Measurements from ENCODE around the gene SRPK1.

Gene SRPK1

GRCh38 chr6:35876902-35877301 lies 44.0 kb downstream of the SRPK1 start:
- no peak for TF ChIP-seq PATZ1 (CRISPR knock-in tag; IDR thresholded peaks at IDR 0.05; ENCODE audit: borderline replicate concordance)
- no peak for TF ChIP-seq TSHZ2 (CRISPR knock-in tag; IDR thresholded peaks at IDR 0.05)
- no peak for TF ChIP-seq ARNTL (CRISPR knock-in tag; IDR thresholded peaks at IDR 0.05; ENCODE audit: borderline replicate concordance, low read depth)
- TF ChIP-seq ZFP30 (CRISPR knock-in tag; IDR thresholded peaks at IDR 0.05) = no peak
- no peak for TF ChIP-seq ZFP3 (CRISPR knock-in tag; IDR thresholded peaks at IDR 0.05)
- no peak for TF ChIP-seq OSR1 (CRISPR knock-in tag; IDR thresholded peaks at IDR 0.05)
- TF ChIP-seq PPARA (CRISPR knock-in tag; IDR thresholded peaks at IDR 0.05; ENCODE audit: borderline replicate concordance) = no peak
- TF ChIP-seq ZC3H10 (CRISPR knock-in tag; IDR thresholded peaks at IDR 0.05) = no peak
- TF ChIP-seq ZNF8 (CRISPR knock-in tag; IDR thresholded peaks at IDR 0.05) = no peak
- no peak for TF ChIP-seq ESRRG (CRISPR knock-in tag; IDR thresholded peaks at IDR 0.05)
- TF ChIP-seq CREB5 (CRISPR knock-in tag; IDR thresholded peaks at IDR 0.05; ENCODE audit: low read depth) = no peak
- TF ChIP-seq ZNF565 (CRISPR knock-in tag; conservative IDR thresholded peaks at IDR 0.05; ENCODE audit: low read depth) = no peak
- TF ChIP-seq BACH2 (CRISPR knock-in tag; IDR thresholded peaks at IDR 0.05; ENCODE audit: borderline replicate concordance) = no peak
- no peak for TF ChIP-seq ZNF70 (CRISPR knock-in tag; IDR thresholded peaks at IDR 0.05)
- TF ChIP-seq SNAI2 (CRISPR knock-in tag; IDR thresholded peaks at IDR 0.05) = no peak
- ATAC-seq = no peak

GRCh38 chr6:35874730-35875129 lies 46.2 kb downstream of the SRPK1 start:
- no peak for TF ChIP-seq CSDC2 (CRISPR knock-in tag; IDR thresholded peaks at IDR 0.05)
- no peak for TF ChIP-seq POU6F1 (CRISPR knock-in tag; IDR thresholded peaks at IDR 0.05; ENCODE audit: borderline replicate concordance, low read depth)
- TF ChIP-seq TOX (CRISPR knock-in tag; IDR thresholded peaks at IDR 0.05; ENCODE audit: borderline replicate concordance) = no peak
- TF ChIP-seq TSHZ2 (CRISPR knock-in tag; IDR thresholded peaks at IDR 0.05) = no peak
- no peak for TF ChIP-seq OSR1 (CRISPR knock-in tag; IDR thresholded peaks at IDR 0.05)
- TF ChIP-seq PPARA (CRISPR knock-in tag; IDR thresholded peaks at IDR 0.05; ENCODE audit: borderline replicate concordance) = no peak
- no peak for TF ChIP-seq CSRNP3 (CRISPR knock-in tag; IDR thresholded peaks at IDR 0.05)
- TF ChIP-seq PATZ1 (CRISPR knock-in tag; IDR thresholded peaks at IDR 0.05; ENCODE audit: borderline replicate concordance) = no peak
- no peak for TF ChIP-seq ZNF8 (CRISPR knock-in tag; IDR thresholded peaks at IDR 0.05)
- TF ChIP-seq ESRRG (CRISPR knock-in tag; IDR thresholded peaks at IDR 0.05) = no peak
- TF ChIP-seq ZFP3 (CRISPR knock-in tag; IDR thresholded peaks at IDR 0.05) = no peak
- TF ChIP-seq ISL1 (CRISPR knock-in tag; IDR thresholded peaks at IDR 0.05) = no peak
- TF ChIP-seq SNAI2 (CRISPR knock-in tag; IDR thresholded peaks at IDR 0.05) = no peak
- no peak for TF ChIP-seq BACH2 (CRISPR knock-in tag; IDR thresholded peaks at IDR 0.05; ENCODE audit: borderline replicate concordance)
- no peak for TF ChIP-seq ZNF565 (CRISPR knock-in tag; conservative IDR thresholded peaks at IDR 0.05; ENCODE audit: low read depth)

More at GRCh38 chr6:35874730-35875129, 46.2 kb downstream of the SRPK1 start:
- no peak for ATAC-seq
